A673 (cell line): ENCODE measurements around the gene THSD4. TPM values are rescaled to one million over a fixed set of nuclear protein-coding genes. Genes with fewer than 3 reads are reported as not detected.
A peak's percentile ranks its signal among the peaks of the same experiment; 100 is the strongest.

Experiments
- BruUV-seq: library from RNA; stranded (reverse); fragments of 400-500 nt; replicated peaks from 2 replicates; lab custom pipeline; 2021; lab: Mats Ljungman, UMichigan
- CTCF ChIA-PET: fragments of 300-600 bp; sonication (Branson Sonifier 250); formaldehyde crosslinking; loops from one replicate; lab custom pipeline; 2022; ENCODE audit warnings: antibody characterized with exemption; lab: Charles Lee
- POLR2A ChIA-PET: fragments of 300-600 bp; sonication (Branson Sonifier 250); formaldehyde crosslinking; loops from one replicate; lab custom pipeline; 2022; ENCODE audit warnings: antibody characterized with exemption; ENCODE audit not compliant: low non-redundant PET; lab: Charles Lee
- DNase-seq: peaks from one replicate; pipeline ENCODE4 v3.0.0-alpha.2; 2015; ENCODE audit warnings: low spot score
- H3K27ac ChIP-seq: fragments of 200-600 bp; sonication (generic); 2 replicates; pipeline ENCODE4 v1.5.1; 2016; ENCODE audit warnings: mixed run types, low read depth, mild to moderate bottlenecking, mixed read lengths, antibody characterized with exemption, low read length; ENCODE audit not compliant: poor library complexity, severe bottlenecking
- H3K27me3 ChIP-seq: fragments of 200-600 bp; sonication (generic); replicated peaks from 2 replicates; pipeline ENCODE4 v1.6.1; 2017; ENCODE audit warnings: mixed run types, low read depth, mild to moderate bottlenecking, mixed read lengths, antibody characterized with exemption, low read length; ENCODE audit not compliant: insufficient read depth, poor library complexity
- H3K36me3 ChIP-seq: fragments of 200-600 bp; sonication (generic); 2 replicates; pipeline ENCODE4 v1.6.1; 2016; ENCODE audit warnings: mixed run types, mild to moderate bottlenecking, mixed read lengths, antibody characterized with exemption, low read length; ENCODE audit not compliant: insufficient read depth, poor library complexity, severe bottlenecking
- H3K4me1 ChIP-seq: fragments of 200-600 bp; sonication (generic); 2 replicates; pipeline ENCODE4 v1.6.1; 2017; ENCODE audit warnings: mixed run types, mild to moderate bottlenecking, mixed read lengths, antibody characterized with exemption, low read length; ENCODE audit not compliant: insufficient read depth, poor library complexity, severe bottlenecking
- H3K4me3 ChIP-seq: fragments of 200-600 bp; sonication (generic); 2 replicates; pipeline ENCODE4 v1.5.1; 2016; ENCODE audit warnings: low read depth, mixed run types, mild to moderate bottlenecking, mixed read lengths, low read length; ENCODE audit not compliant: poor library complexity, severe bottlenecking
- H3K9me3 ChIP-seq: fragments of 200-600 bp; sonication (generic); 2 replicates; pipeline ENCODE4 v1.6.1; 2016; ENCODE audit warnings: mixed run types, low read depth, mild to moderate bottlenecking, mixed read lengths, antibody characterized with exemption, low read length; ENCODE audit not compliant: poor library complexity, severe bottlenecking
- CTCF ChIP-seq: fragments of 300-800, 200-600 bp; sonication (generic); conservative IDR thresholded peaks from 2 replicates; pipeline ENCODE4 v1.5.1; 2017; ENCODE audit warnings: low read depth, mild to moderate bottlenecking, antibody characterized with exemption, low read length, moderate library complexity, mixed read lengths
- EZH2 ChIP-seq: fragments of 200-600 bp; sonication (generic); IDR thresholded peaks from 2 replicates; pipeline ENCODE4 v1.6.1; 2017; ENCODE audit warnings: borderline replicate concordance, low read depth, mild to moderate bottlenecking, mixed read lengths, antibody characterized with exemption, low read length; ENCODE audit not compliant: poor library complexity, severe bottlenecking
- intact Hi-C: fragments of 100-400 bp; cut with micrococcal nuclease; formaldehyde crosslinking; loops from one replicate; pipeline ENCODE4 v1.10.0; 2022; ENCODE audit not compliant: unreplicated experiment
- total RNA-seq: library from RNA; stranded (reverse); gene quantifications from 2 replicates; pipeline ENCODE4 v1.2.3, GENCODE V29; 2021

THSD4 gene
- total RNA-seq, 1 experiment from 2014 or later = 2.4 TPM

GRCh38 chr15:71480556-71480955 is 365.3 kb downstream of the THSD4 start:
- Histone ChIP-seq H3K27ac (no peak overlapping the region), H3K4me3 (no peak overlapping the region), H3K4me1 (no peaks in the 10 kb centered on the region), H3K36me3 (no peaks in the 10 kb centered on the region), H3K9me3 (no peaks in the 10 kb centered on the region), H3K27me3 (peaks cover 18% of the 10 kb centered on the region)
- ChIA-PET POLR2A (no interaction called here), CTCF (no interaction called here)
- no TSS peak for BruUV-seq
- TF ChIP-seq CTCF (no peak), EZH2 (no peak)
- intact Hi-C loops = no loop called here
- DNase-seq = no peak

GRCh38 chr15:71484080-71484479 is 368.8 kb downstream of the THSD4 start:
- TF ChIP-seq EZH2 (no peak), CTCF (no peak)
- CTCF ChIA-PET = no interaction called here
- BruUV-seq = no TSS peak

GRCh38 chr15:71485094-71485693 is 369.9 kb downstream of the THSD4 start:
- H3K9me3 ChIP-seq = no peaks in the 10 kb centered on the region
- CTCF ChIA-PET = interaction anchor here (0.6 kb wide), 1 partner anchor 1113 kb away, joined by 5 read pairs; no protein-coding TSS in a partner anchor
- no TSS peak for BruUV-seq
- POLR2A ChIA-PET = interaction anchor here (0.6 kb wide), 1 partner anchor 224 kb away, joined by 3 read pairs; no protein-coding TSS in a partner anchor
- H3K27ac ChIP-seq = no peak overlapping the region
- no peak overlapping the region for H3K4me3 ChIP-seq
- intact Hi-C loops = no loop called here
- H3K27me3 ChIP-seq = peaks cover 29% of the 10 kb centered on the region
- DNase-seq = peak; percentile 6
- TF ChIP-seq EZH2 (no peak), CTCF (peak; percentile 59)
- H3K36me3 ChIP-seq = no peaks in the 10 kb centered on the region
- H3K4me1 ChIP-seq = no peaks in the 10 kb centered on the region

More at GRCh38 chr15:71484080-71484479, 368.8 kb downstream of the THSD4 start:
- H3K36me3 ChIP-seq = no peaks in the 10 kb centered on the region
- no peaks in the 10 kb centered on the region for H3K4me1 ChIP-seq
- no peaks in the 10 kb centered on the region for H3K9me3 ChIP-seq
- peaks cover 36% of the 10 kb centered on the region for H3K27me3 ChIP-seq
- H3K4me3 ChIP-seq = no peak overlapping the region
- intact Hi-C loops = no loop called here
- POLR2A ChIA-PET = no interaction called here
- H3K27ac ChIP-seq = no peak overlapping the region
- no peak for DNase-seq
